Measurements from ENCODE around the gene ACYP2. TPM values are rescaled to one million over a fixed set of nuclear protein-coding genes. Genes with fewer than 3 reads are reported as not detected.
"Not testable (repeated sequence)": the region's sequence is repeated elsewhere in the genome, so short reads cannot be mapped to it uniquely, and the experiment has no call there.

The ACYP2 gene
- total RNA-seq, 1 donor from 2014 or later, result 4.9 TPM

DNA sequence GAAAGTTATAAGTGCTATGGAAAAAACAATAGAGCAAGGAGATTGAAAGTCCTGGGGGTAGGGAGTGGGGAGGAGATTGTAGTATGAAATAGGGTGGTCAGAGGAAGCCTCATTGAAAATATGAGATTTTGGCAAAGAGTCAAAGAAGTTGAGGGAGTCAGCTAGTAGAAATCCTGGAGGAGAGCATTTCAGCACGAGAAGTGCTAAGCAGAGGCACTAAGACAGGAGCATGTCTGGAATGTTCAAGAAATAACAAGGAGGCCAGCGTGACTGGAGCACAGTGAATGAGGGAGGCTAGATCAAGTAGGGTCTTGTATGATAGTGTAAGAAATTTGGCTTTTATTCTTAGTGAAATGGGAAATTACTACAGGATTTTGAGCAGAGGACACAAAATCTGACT is 142.8 kb downstream of the ACYP2 start:
- TF ChIP-seq, protein P1, sequence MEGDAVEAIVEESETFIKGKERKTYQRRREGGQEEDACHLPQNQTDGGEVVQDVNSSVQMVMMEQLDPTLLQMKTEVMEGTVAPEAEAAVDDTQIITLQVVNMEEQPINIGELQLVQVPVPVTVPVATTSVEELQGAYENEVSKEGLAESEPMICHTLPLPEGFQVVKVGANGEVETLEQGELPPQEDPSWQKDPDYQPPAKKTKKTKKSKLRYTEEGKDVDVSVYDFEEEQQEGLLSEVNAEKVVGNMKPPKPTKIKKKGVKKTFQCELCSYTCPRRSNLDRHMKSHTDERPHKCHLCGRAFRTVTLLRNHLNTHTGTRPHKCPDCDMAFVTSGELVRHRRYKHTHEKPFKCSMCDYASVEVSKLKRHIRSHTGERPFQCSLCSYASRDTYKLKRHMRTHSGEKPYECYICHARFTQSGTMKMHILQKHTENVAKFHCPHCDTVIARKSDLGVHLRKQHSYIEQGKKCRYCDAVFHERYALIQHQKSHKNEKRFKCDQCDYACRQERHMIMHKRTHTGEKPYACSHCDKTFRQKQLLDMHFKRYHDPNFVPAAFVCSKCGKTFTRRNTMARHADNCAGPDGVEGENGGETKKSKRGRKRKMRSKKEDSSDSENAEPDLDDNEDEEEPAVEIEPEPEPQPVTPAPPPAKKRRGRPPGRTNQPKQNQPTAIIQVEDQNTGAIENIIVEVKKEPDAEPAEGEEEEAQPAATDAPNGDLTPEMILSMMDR (conservative IDR thresholded peaks at IDR 0.05; ENCODE audit: low read depth, low read length), result no peak
- DNase-seq (ENCODE audit: low read depth), result no peak
- no peak overlapping the region for H3K4me3 ChIP-seq (ENCODE audit: low read depth, low read length)

DNA sequence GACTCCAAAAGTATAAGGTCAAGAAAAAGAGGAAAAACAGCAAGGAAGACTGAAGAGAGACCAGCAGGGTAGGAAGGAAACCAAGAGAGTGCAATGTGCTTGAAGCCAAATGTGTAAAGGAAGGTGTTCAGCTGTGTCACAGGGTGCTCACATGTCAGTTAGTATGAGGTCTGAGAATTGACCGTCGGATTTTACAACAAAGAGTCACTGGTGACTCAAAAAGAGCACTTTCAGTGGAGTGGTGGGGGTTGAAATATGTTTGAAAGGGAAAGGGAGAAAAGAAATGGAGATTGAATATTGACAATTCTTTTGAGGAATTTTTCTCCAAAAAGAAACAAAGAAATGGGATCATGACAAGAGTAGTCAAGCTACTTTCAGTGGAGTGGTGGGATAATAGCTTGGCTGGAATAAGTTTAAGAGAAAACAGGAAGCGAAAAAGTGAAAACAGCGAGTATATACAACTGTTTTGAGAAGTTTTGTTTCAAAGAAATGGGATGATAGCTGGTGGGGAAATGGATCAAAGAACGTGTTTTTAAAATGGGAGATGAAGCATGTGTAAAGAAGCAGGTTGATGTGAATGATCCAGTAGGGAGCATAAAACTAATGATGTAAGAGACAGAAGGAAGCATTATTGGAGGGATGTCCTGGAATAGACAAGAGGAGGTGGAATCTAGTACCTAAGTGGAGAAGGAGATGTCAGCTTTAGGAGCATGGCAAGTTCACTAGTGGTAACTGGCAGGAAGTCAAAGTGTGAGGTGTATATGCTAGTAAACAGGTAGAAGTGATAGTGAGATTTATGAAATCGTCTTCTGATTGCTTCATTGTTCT is 144.2 kb downstream of the ACYP2 start:
- TF ChIP-seq, protein P1 (conservative IDR thresholded peaks at IDR 0.05; ENCODE audit: low read depth, low read length), result no peak
- H3K4me3 ChIP-seq (ENCODE audit: low read depth, low read length), result no peak overlapping the region
- DNase-seq (ENCODE audit: low read depth), result no peak

DNA sequence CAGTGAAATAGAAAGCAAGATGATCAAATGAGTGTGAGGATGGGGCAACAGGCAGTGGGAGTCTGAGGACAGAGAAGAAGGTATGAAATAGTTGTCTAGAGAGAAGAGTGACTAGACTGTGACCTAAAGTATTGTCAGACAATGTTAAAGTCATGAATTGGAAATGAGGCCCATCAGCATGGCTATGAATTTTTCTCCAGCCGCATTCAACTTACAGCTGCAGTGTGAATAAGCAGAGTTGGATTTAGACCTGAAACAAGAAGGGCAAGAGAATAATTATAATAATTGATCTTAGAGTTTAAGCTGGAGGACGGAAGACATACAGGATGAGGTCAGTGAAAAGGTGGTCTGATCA is 144.8 kb downstream of the ACYP2 start:
- H3K4me3 ChIP-seq (ENCODE audit: low read depth, low read length), result no peak overlapping the region
- DNase-seq (ENCODE audit: low read depth), result no peak

DNA sequence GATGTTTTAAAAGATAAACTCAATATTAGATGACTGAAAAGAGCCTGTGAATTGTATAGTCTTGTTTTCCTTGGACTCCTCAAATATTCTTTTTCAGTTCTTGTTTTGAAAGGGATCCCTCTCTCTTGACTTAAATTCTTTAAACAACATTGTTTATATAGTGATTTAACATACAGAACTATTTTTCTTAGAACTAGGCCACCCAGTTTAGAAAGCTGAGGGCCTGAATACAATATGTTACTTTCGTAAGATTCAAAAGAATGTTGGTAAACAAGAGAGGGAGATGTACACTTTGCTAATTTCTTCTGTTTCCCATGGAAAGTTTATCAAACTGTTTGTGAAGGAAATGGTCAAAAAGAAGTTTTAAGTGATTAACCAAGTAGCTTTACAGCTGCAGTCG is 146.1 kb downstream of the ACYP2 start:
- TF ChIP-seq, protein P1 (conservative IDR thresholded peaks at IDR 0.05; ENCODE audit: low read depth, low read length), result no peak
- no peak for DNase-seq (ENCODE audit: low read depth)
- H3K4me3 ChIP-seq (ENCODE audit: low read depth, low read length), result no peak overlapping the region

More for the DNA sequence above, 144.8 kb downstream of the ACYP2 start:
- TF ChIP-seq, protein P1 (conservative IDR thresholded peaks at IDR 0.05; ENCODE audit: low read depth, low read length), result no peak

DNA sequence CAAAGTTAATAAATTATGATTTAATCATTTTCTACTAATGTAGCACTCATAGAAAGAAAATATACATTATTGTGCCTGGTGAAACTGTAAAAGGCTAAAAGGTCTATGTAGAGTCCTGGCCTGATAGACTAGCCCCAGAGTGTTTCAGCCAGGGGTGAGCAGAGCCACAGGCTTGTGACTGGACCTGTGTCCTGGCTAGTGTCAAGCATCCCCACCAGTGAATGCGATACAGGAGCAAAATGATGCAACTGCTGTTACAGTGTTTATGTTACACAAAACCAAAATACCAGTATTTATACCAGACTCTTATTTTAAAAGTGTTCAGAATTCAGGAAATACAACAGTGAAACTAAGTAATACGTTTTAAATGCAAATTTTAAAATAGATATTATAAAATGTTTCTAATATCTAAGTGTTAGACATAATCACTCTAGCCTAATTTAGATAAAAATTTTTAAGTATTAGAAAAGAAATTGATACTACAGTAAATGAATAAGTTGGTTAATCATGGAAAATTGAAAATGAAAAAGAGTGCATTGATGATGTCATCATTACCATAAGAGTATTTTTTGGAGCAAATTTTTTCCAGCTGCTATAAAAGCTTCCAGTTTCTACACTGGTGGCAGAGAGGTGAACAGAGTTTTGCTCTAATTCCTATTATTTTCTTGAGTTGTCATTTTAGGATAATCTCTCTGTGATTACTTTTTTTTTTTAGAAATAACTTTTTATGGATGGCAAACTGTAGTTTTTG is 146.8 kb downstream of the ACYP2 start:
- H3K4me3 ChIP-seq (ENCODE audit: low read depth, low read length), result no peak overlapping the region
- TF ChIP-seq, protein P1 (conservative IDR thresholded peaks at IDR 0.05; ENCODE audit: low read depth, low read length), result no peak
- DNase-seq (ENCODE audit: low read depth), result no peak

DNA sequence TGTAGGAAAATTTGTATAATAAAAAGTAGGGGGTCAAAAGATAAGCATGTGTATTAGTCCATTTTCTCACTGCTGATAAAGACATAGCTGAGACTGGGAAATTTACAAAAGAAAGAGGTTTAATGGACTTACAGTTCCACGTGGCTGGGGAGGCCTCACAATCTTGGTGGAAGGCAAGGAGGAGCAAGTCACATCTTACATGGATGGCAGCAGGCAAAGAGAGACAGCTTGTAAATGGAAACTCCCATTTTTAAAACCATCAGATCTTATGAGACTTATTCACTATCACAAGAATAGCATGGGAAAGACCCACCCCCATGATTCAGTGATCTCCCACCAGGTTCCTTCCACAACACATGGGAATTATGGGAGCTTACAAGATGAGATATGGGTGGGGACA is 149.7 kb downstream of the ACYP2 start:
- not testable (repeated sequence) for DNase-seq (ENCODE audit: low read depth); H3K4me3 ChIP-seq (ENCODE audit: low read depth, low read length)

DNA sequence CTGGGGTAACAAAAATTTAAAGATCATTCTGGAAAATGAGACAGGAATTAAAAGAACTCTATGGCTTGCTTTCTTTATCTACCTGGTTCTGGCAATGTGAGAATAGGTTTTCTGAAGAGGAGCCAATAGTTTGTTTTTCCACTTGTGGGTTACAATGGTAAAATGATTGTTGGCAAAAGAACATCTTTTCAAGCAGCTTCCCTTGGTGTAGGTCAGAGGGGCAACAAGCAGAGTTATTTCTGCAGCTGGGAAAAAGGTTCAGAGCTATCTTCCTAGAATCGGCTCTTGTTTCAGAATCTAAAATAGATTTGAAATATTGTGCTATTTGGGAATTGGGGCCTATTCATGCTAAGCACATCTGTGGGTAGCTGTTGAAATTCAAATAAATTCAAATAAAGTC is 152.2 kb downstream of the ACYP2 start:
- no peak for DNase-seq (ENCODE audit: low read depth)
- no peak overlapping the region for H3K4me3 ChIP-seq (ENCODE audit: low read depth, low read length)
- TF ChIP-seq, protein P1 (conservative IDR thresholded peaks at IDR 0.05; ENCODE audit: low read depth, low read length), result no peak
